Psoas muscle (tissue), 8 donors: ENCODE measurements around the gene KCTD16. TPM values are rescaled to one million over a fixed set of nuclear protein-coding genes. Genes with fewer than 3 reads are reported as not detected.

Experiments used
- ATAC-seq, 4 donors: fragments of 200-7000 bp; cut with Tn5 transposase; one replicate each; pipeline ENCODE4 v1.9.1; 2020; ENCODE audit warnings: moderate library complexity in 3 of 4, mild to moderate bottlenecking in 2 of 4
- DNase-seq, 2 donors: peaks; one replicate each; pipeline ENCODE4 v3.0.0-alpha.2; 2020
- H3K27ac ChIP-seq: fragments of 200-600 bp; one replicate; pipeline ENCODE4 v1.8.0; 2022
- H3K27me3 ChIP-seq, 3 donors: fragments of 200-600 bp in 1 of 3; one replicate each; pipeline versions ENCODE4 v1.6.1 to v1.8.0; 2013 to 2022; ENCODE audit warnings: low read length in 2 of 3, mild to moderate bottlenecking in 2 of 3, moderate library complexity in 1 of 3; ENCODE audit not compliant: insufficient read depth in 3 of 3
- H3K36me3 ChIP-seq, 2 donors: fragments of 200-600 bp in 1 of 2; one replicate each; pipeline versions ENCODE4 v1.6.1 to v1.8.0; 2013 to 2022; ENCODE audit warnings: low read depth in 1 of 2, mild to moderate bottlenecking in 1 of 2, moderate library complexity in 1 of 2; ENCODE audit not compliant: insufficient read depth in 1 of 2
- H3K4me1 ChIP-seq: fragments of 200-600 bp; one replicate; pipeline ENCODE4 v1.8.0; 2022
- H3K4me3 ChIP-seq: fragments of 200-600 bp; one replicate; pipeline ENCODE4 v1.8.0; 2022; ENCODE audit warnings: mild to moderate bottlenecking
- H3K9me3 ChIP-seq: fragments of 200-600 bp; one replicate; pipeline ENCODE4 v1.8.0; 2022
- WGBS, 3 donors: extraction: QIAGEN DNeasy Blood & Tissue Kit; methylation state at CpG; one replicate each; pipeline versions ENCODE4 v1.1.6 to v1.1.7; 2013; 5-methylcytosine and 5-hydroxymethylcytosine counted together
- intact Hi-C, 2 donors: fragments of 100-400 bp; cut with DNase I; formaldehyde crosslinking; loops; one replicate each; pipeline versions ENCODE4 v1.11.0 to v1.14.2; 2022
- polyA plus RNA-seq, 3 donors: library from polyadenylated mRNA; stranded (reverse); fragments of 200-250 nt; gene quantifications; one replicate each; pipeline ENCODE4 v1.2.3, GENCODE V29; 2013
- total RNA-seq, 4 donors: library from RNA; stranded (reverse); fragmentation: NEBNext Ultra II Directional in 2 of 4; extraction: Animal tissue kit (Norgen Biotek cat#: 25700) in 2 of 4; gene quantifications; one replicate each; pipeline versions ENCODE4 v1.2.1 to v1.2.4, GENCODE V29; 2021 to 2023
- TF ChIP-seq, protein P1 (sequence below): fragments of 200-600 bp; IDR thresholded peaks from one replicate; pipeline ENCODE4 v1.8.0; 2022; ENCODE audit warnings: antibody characterized with exemption
- donor health status: healthy with polysubstance abuse.
- donor health status: DM: no; HTN: no; CAD: no; lungs with moderate emphysema.
- donor health status: Bipolar disorder and iron deficiency.
- donor health status: healthy.
- donor health status: DM: yes; HTN: yes; CAD: no.
- donor health status: DM: no; HTN: no; CAD: no.
- donor health status: DM: no; HTN: no; CAD: no.
- donor health status: DM: yes; HTN: yes; CAD: no.

The KCTD16 gene
- total and polyA plus RNA-seq, 7 donors: 0.01 to 0.04 (median 0.01) TPM; not detected in 4

DNA sequence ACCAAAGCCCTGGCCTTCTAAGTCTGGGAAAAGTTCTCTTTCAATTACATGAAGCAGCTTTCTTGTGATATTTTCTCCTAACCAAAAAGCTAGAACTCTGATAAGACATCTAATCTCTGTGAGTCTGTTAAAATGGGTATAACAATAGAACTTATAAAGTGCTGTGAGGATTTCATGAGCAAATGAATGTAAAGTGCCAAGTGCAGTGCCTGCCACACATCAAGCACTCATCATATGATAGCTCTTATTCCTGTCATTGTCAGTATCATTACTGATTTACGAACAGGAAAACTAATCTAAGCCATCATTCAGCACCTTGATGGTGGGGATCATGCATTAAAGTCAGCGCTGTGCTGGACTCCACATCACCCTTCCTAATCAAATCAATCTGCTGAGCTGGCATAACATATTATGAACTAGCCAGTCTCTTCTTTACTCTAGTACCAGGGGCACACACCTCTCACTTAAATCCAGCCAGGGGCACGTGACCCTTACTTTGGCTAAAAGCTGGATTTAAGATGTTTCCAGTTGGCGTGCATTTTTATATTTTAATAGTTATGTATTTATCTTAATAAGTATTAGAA, 37.5 kb upstream of the KCTD16 start:
- TF ChIP-seq, protein P1, sequence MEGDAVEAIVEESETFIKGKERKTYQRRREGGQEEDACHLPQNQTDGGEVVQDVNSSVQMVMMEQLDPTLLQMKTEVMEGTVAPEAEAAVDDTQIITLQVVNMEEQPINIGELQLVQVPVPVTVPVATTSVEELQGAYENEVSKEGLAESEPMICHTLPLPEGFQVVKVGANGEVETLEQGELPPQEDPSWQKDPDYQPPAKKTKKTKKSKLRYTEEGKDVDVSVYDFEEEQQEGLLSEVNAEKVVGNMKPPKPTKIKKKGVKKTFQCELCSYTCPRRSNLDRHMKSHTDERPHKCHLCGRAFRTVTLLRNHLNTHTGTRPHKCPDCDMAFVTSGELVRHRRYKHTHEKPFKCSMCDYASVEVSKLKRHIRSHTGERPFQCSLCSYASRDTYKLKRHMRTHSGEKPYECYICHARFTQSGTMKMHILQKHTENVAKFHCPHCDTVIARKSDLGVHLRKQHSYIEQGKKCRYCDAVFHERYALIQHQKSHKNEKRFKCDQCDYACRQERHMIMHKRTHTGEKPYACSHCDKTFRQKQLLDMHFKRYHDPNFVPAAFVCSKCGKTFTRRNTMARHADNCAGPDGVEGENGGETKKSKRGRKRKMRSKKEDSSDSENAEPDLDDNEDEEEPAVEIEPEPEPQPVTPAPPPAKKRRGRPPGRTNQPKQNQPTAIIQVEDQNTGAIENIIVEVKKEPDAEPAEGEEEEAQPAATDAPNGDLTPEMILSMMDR: no peak
- 90 to 96% (median 91%) methylated on average over 4 of the region's 4 CpGs for WGBS, 3 donors
- Histone ChIP-seq H3K36me3 (no peaks in the 10 kb centered on the region), H3K4me3 (no peak overlapping the region), H3K4me1 (no peaks in the 10 kb centered on the region), H3K27ac (no peak overlapping the region), H3K27me3 (no peaks in the 10 kb centered on the region), H3K9me3 (no peaks in the 10 kb centered on the region)
- DNase-seq: no peak
- intact Hi-C loops: no loop called here
- ATAC-seq: no peak

DNA sequence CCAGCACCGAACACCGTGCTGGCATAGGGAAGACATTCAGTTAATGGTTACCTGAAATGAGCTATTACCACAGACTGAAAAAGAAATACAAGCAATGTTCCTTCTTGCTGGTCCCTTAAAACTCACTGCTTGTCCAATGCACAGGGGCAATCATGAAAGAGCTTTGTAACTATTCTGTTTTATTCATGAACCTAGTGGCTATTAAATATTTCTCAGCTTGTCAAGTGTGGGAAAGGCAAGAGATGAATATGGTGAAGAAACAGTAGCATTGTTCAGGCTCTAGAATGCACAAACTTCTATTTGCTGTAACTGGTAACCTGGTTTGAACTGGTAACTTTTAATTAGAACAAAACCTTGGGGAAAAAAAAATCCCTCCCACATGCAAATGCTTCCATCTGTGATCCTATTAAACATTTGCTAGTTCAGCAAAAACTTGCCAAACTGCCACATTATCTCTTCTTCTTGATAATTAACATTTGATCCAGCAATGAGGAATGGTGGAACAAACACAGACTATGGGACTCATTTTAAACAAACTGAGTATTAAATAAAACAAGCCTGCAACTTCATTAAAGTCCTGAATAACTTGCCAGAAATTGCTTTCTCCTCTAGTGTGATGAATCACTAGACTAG, 36.4 kb upstream of the KCTD16 start:
- no peak overlapping the region for H3K4me3 ChIP-seq
- intact Hi-C loops: no loop called here
- WGBS, 3 donors: 89 to 99% (median 95%) methylated on average over 2 of the region's 2 CpGs
- TF ChIP-seq, protein P1: no peak
- no peaks in the 10 kb centered on the region for H3K9me3 ChIP-seq
- DNase-seq (no peak), ATAC-seq (no peak)
- no peaks in the 10 kb centered on the region for H3K36me3 ChIP-seq
- H3K4me1 ChIP-seq: no peaks in the 10 kb centered on the region
- no peaks in the 10 kb centered on the region for H3K27me3 ChIP-seq
- no peak overlapping the region for H3K27ac ChIP-seq

DNA sequence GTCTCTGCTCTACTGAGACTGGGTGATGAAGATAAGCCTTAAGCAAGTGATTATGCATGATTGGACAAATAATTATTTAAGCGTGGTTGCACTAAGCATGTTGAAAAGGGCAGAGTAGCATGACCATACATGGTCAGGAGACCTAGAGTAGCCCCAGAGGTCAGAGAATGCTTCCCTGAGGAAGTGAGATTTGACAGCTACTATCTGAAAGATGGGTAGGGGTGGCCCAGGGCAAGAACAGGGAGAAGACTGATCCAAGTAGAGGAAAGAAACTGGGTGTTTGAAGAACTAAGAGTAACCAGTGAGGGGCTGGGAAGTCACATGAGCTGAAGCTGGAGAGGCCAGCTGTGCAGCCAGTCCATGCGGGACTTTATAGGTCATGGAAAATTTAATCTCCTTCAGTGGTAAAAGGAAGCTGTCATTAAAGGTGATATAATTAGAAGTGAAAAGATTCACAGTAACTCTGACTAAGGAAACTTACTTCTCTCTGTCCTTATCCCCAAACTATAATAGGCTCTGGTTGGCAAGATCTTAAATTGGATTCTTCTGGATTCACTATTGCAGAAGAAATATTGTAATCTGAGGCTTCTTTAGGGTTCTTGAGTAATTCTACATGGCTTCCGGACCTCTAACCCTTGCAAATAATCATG, 35.4 kb upstream of the KCTD16 start:
- no peaks in the 10 kb centered on the region for H3K4me1 ChIP-seq
- 49 to 73% (median 62%) methylated on average over 3 of the region's 3 CpGs for WGBS, 3 donors
- no peak overlapping the region for H3K27ac ChIP-seq
- intact Hi-C loops: no loop called here
- no peaks in the 10 kb centered on the region for H3K27me3 ChIP-seq
- TF ChIP-seq, protein P1: no peak
- ATAC-seq: no peak
- H3K4me3 ChIP-seq: no peak overlapping the region
- no peaks in the 10 kb centered on the region for H3K36me3 ChIP-seq
- no peaks in the 10 kb centered on the region for H3K9me3 ChIP-seq
- no peak for DNase-seq

DNA sequence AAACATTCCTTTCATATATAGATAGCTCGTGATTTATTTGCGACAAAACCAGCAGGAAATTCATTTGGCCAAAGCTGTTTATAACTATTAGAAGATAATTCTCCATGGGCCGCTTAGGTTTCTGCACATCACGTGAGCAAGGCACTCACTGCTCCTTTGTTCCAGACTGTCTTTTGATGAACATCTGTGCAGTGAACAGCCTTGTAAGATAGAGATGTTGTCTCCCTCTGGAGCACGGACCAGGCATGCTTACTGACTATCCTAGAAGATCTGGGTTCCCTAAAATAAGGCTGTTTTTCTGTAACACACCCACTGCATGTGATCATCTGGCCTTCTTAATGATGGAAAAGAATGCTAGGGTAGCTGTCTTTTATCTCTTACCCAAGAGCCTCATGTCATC, 31.1 kb upstream of the KCTD16 start:
- H3K4me3 ChIP-seq: no peak overlapping the region
- TF ChIP-seq, protein P1: no peak
- no peak overlapping the region for H3K27ac ChIP-seq
- ATAC-seq: no peak
- DNase-seq: no peak
- WGBS, 3 donors: 44 to 65% (median 55%) methylated on average over 5 of the region's 5 CpGs
- H3K27me3 ChIP-seq: no peaks in the 10 kb centered on the region
- peaks cover 13% of the 10 kb centered on the region for H3K4me1 ChIP-seq
- intact Hi-C loops: no loop called here
- no peaks in the 10 kb centered on the region for H3K36me3 ChIP-seq
- H3K9me3 ChIP-seq: no peaks in the 10 kb centered on the region
